Measurements from ENCODE around the gene OLIG2. TPM values are rescaled to one million over a fixed set of nuclear protein-coding genes. Genes with fewer than 3 reads are reported as not detected.

OLIG2 gene
- total RNA-seq, 4 donors from 2014 or later, result not detected

DNA sequence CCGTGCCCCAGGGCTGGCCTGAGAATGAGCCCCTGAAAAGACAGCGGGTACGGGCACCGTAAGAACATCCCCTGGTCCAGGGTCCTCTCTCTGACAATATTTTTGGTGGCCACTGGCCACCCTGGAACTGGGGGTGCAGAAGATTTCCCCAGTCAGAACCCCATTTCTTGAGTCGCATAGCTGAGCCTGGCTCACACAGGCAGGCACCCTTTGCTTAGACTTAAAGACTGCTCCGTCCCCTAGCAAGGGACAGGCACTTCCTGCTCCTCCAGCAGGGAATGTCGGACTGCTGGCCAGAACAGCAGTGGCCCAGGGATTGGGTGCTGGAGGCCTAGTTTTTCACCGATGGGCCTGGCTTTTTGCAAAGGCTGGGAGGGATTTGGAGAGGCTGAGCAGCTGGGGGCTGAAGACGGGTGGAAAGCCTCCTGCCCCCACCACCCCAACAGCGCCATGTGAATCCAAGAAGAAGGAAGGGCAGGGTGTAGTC lies 4.3 kb downstream of the OLIG2 start:
- intact Hi-C loops (cut with DNase I), result no loop called here
- H3K9me3 ChIP-seq, result no peaks in the 10 kb centered on the region
- H3K4me3 ChIP-seq, result no peak overlapping the region
- peaks cover 11 to 59% (median 47%) of the 10 kb centered on the region in 4 donors for H3K4me1 ChIP-seq
- H3K36me3 ChIP-seq, result no peaks in the 10 kb centered on the region
- WGBS, result 10% methylated on average over 8 of the region's 10 CpGs
- peaks cover 0 to 100% (median 71%) of the 10 kb centered on the region in 4 donors for H3K27me3 ChIP-seq
- no peak overlapping the region for H3K27ac ChIP-seq (replicated peaks in 1 of 4)
- DNase-seq (ENCODE audit: extremely low spot score), result no peak
- no peak for TF ChIP-seq EP300 (IDR thresholded peaks at IDR 0.05)
- TF ChIP-seq, protein P1, sequence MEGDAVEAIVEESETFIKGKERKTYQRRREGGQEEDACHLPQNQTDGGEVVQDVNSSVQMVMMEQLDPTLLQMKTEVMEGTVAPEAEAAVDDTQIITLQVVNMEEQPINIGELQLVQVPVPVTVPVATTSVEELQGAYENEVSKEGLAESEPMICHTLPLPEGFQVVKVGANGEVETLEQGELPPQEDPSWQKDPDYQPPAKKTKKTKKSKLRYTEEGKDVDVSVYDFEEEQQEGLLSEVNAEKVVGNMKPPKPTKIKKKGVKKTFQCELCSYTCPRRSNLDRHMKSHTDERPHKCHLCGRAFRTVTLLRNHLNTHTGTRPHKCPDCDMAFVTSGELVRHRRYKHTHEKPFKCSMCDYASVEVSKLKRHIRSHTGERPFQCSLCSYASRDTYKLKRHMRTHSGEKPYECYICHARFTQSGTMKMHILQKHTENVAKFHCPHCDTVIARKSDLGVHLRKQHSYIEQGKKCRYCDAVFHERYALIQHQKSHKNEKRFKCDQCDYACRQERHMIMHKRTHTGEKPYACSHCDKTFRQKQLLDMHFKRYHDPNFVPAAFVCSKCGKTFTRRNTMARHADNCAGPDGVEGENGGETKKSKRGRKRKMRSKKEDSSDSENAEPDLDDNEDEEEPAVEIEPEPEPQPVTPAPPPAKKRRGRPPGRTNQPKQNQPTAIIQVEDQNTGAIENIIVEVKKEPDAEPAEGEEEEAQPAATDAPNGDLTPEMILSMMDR (IDR thresholded peaks at IDR 0.05), result no peak
- no peak for TF ChIP-seq POLR2AphosphoS5 (IDR thresholded peaks at IDR 0.05)
- no peak for TF ChIP-seq POLR2A (IDR thresholded peaks at IDR 0.05; ENCODE audit: low read depth)

DNA sequence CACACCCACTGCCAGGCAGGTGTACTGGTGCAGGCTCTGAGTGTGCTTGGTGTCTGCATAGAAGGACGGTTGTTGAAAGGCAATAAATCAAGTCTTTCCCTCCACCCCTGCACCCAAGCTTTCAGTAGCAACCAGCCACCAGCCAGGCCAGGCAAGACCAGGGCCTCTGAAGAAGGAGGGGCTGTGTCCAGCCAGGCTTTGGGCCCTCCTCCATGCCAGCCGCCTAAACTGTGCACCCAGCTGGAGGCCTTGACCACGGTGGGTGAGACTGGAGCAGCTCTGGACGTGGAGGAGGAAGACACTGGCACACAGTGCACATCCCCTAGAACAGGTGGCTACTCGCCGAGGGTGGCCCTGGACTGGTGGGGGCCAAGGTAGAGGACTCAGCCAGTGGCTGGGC lies 4.9 kb downstream of the OLIG2 start:
- Histone ChIP-seq H3K9me3 (no peaks in the 10 kb centered on the region), H3K4me1 (peaks cover 8 to 53% (median 41%) of the 10 kb centered on the region in 4 donors), H3K27ac (replicated peaks in 1 of 4) (no peak overlapping the region)

DNA sequence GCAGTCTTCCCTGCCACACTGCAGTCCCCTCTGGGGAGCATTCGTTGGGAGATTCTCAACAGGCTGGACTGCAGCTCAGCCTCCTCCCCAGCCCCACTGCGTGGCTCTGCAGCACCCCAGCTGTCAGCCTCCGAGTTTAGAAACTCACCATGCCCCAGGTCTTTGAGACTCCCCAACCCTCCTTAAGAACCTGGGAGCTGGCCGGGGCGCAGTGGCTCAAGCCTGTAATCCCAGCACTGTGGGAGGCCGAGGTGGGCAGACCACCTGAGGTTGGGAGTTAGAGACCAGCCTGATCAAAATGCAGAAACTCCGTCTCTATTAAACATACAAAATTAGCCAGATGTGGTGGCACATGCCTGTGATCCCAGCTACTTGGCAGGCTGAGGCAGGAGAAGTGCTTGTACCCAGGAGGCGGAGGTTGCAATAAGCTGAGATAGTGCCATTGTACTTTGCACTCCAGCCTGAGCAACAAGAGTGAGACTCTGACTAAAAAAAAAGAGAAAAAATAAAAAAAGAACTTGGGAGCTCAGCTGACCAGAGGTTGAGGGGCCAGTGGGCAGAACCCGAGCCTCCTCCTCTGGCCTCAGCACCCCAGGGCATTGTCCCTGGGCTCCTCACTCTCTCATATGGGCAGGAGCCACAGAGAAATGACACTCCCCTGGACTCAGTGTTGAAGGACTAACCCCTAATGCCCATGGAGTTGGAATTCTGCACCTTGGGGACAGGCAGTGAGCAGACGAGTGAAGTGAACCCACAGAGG lies 5.6 kb downstream of the OLIG2 start:
- Histone ChIP-seq H3K9me3 (no peaks in the 10 kb centered on the region), H3K36me3 (no peaks in the 10 kb centered on the region), H3K27me3 (peaks cover 0 to 98% (median 58%) of the 10 kb centered on the region in 4 donors), H3K27ac (replicated peaks in 1 of 4) (no peak overlapping the region), H3K4me3 (no peak overlapping the region), H3K4me1 (peaks cover 7 to 46% (median 34%) of the 10 kb centered on the region in 4 donors)
- DNase-seq (ENCODE audit: extremely low spot score), result no peak
- intact Hi-C loops (cut with DNase I), result no loop called here
- 23% methylated on average over 8 of the region's 10 CpGs for WGBS
- no peak for TF ChIP-seq POLR2A (IDR thresholded peaks at IDR 0.05; ENCODE audit: low read depth)
- TF ChIP-seq POLR2AphosphoS5 (IDR thresholded peaks at IDR 0.05), result no peak
- no peak for TF ChIP-seq EP300 (IDR thresholded peaks at IDR 0.05)

More for the DNA sequence above, 4.9 kb downstream of the OLIG2 start:
- intact Hi-C loops (cut with DNase I), result no loop called here
- H3K27me3 ChIP-seq, result peaks cover 0 to 100% (median 64%) of the 10 kb centered on the region in 4 donors
- H3K4me3 ChIP-seq, result no peak overlapping the region
- no peaks in the 10 kb centered on the region for H3K36me3 ChIP-seq
- no peak for DNase-seq (ENCODE audit: extremely low spot score)
- WGBS, result 26% methylated on average over 6 of the region's 6 CpGs
- TF ChIP-seq POLR2A (IDR thresholded peaks at IDR 0.05; ENCODE audit: low read depth) (no peak), POLR2AphosphoS5 (IDR thresholded peaks at IDR 0.05) (no peak), EP300 (IDR thresholded peaks at IDR 0.05) (no peak)
- TF ChIP-seq, protein P1 (IDR thresholded peaks at IDR 0.05), result no peak

DNA sequence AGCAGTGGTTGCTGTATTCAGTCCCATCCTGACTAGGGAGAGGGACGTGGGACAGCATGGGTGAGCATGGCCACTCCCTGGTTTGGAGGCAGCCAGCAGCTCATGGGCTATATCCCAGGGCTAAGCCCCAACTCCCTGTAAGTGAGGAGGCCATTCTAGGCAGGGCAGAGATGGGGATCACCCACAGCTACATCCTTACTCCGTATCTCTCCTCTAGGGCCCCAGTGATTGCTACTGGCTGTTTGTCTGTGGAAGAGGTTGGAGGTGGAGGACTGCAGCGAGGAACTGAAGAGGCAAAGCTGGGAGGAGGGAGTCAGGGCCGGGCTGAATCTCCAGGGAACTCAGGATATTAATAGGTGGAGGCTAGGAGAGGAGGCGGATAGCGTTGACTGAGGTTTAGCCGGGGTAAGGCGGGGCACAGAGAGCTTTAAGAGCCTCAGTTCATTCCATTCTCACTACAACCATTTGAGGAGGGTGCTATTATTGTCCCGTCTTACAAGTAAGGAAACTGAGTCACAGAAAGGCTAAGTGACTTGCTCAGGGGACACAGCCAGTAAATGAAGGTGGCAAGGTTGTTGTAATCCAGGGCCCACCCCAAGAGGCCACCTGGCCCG lies 6.8 kb downstream of the OLIG2 start:
- peaks cover 0 to 97% (median 51%) of the 10 kb centered on the region in 4 donors for H3K27me3 ChIP-seq
- WGBS, result 32% methylated on average over 9 of the region's 10 CpGs
- no peak for DNase-seq (ENCODE audit: extremely low spot score)

More for the DNA sequence above, 6.8 kb downstream of the OLIG2 start:
- intact Hi-C loops (cut with DNase I), result no loop called here
- no peak overlapping the region for H3K4me3 ChIP-seq
- peaks cover 7 to 33% (median 25%) of the 10 kb centered on the region in 4 donors for H3K4me1 ChIP-seq
- no peaks in the 10 kb centered on the region for H3K36me3 ChIP-seq
- TF ChIP-seq, protein P1 (IDR thresholded peaks at IDR 0.05), result no peak
- TF ChIP-seq EP300 (IDR thresholded peaks at IDR 0.05) (no peak), POLR2A (IDR thresholded peaks at IDR 0.05; ENCODE audit: low read depth) (no peak), POLR2AphosphoS5 (IDR thresholded peaks at IDR 0.05) (no peak)
- H3K9me3 ChIP-seq, result no peaks in the 10 kb centered on the region
- no peak overlapping the region for H3K27ac ChIP-seq (replicated peaks in 1 of 4)
